ENCODE data around the gene VPS13D. TPM values are rescaled to one million over a fixed set of nuclear protein-coding genes. Genes with fewer than 3 reads are reported as not detected.

VPS13D gene
- total and polyA plus RNA-seq, 10 of the 15 experiments (the other 5 are each of a cell fraction or from before 2014, with no cell fraction given): 1.4 to 16.9 (median 8.5) TPM

DNA sequence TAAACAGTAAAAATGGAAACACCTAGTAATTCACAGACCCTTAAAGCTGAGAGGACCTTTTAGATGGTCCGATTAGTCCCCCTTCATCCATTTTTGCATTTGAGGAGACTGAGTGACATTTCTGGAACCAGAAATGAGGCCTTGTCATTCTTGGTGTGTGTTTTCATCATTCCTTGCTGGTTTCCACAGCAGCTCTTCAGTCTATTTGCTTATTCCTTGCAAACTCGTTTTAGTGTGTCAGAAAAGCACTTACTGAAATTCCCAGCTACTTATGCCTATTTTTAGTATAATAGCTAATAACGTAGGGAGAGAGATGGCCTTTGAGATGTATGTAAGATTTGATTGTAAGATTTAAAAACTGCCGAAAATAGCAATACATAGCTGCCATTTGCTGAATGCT is 70.9 kb downstream of the VPS13D start:
- Histone ChIP-seq H3K4me1 (ENCODE audit: control insufficient read depth, insufficient read depth, low read length) (peaks cover 8% of the 10 kb centered on the region; the same call in 1 of the 2 replicates), H3K4me2 (ENCODE audit: control insufficient read depth, insufficient read depth) (no peak overlapping the region), H3K27ac (ENCODE audit: control insufficient read depth, insufficient read depth) (no peak overlapping the region), H3K9me3 (replicated peaks; ENCODE audit: control insufficient read depth, insufficient read depth, low read length) (no peaks in the 10 kb centered on the region), H3K27me3 (replicated peaks in 1 of 2; ENCODE audit: control insufficient read depth in 2 of 2, insufficient read depth in 2 of 2, low read length in 1 of 2) (no peaks in the 10 kb centered on the region), H3K4me3 (no peak overlapping the region), H3K36me3 (ENCODE audit: control insufficient read depth in 2 of 2, insufficient read depth in 2 of 2, low read length in 1 of 2) (peaks cover 0 to 4% of the 10 kb centered on the region in 2 experiments; a peak in 2 of 4 replicates), H2AFZ (ENCODE audit: control insufficient read depth, low read depth, low read length) (no peak overlapping the region), H3K9ac (ENCODE audit: control insufficient read depth, insufficient read depth, low read length) (no peak overlapping the region), H3K79me2 (ENCODE audit: control insufficient read depth, insufficient read depth, low read length) (no peaks in the 10 kb centered on the region), H4K20me1 (ENCODE audit: control insufficient read depth, insufficient read depth) (no peaks in the 10 kb centered on the region)
- in situ Hi-C loops (cut with MboI): no loop called here
- BruUV-seq (replicated peaks): no TSS peak
- FAIRE-seq (no peak), DNase-seq (ENCODE audit: low read depth, low spot score) (no peak), ATAC-seq (no peak)
- intact Hi-C loops (cut with micrococcal nuclease; ENCODE audit: unreplicated experiment): no loop called here
- no peak for TF ChIP-seq JUND (IDR thresholded peaks at IDR 0.05; ENCODE audit: low read depth, low read length)
- TF ChIP-seq, protein P1, sequence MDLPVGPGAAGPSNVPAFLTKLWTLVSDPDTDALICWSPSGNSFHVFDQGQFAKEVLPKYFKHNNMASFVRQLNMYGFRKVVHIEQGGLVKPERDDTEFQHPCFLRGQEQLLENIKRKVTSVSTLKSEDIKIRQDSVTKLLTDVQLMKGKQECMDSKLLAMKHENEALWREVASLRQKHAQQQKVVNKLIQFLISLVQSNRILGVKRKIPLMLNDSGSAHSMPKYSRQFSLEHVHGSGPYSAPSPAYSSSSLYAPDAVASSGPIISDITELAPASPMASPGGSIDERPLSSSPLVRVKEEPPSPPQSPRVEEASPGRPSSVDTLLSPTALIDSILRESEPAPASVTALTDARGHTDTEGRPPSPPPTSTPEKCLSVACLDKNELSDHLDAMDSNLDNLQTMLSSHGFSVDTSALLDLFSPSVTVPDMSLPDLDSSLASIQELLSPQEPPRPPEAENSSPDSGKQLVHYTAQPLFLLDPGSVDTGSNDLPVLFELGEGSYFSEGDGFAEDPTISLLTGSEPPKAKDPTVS (IDR thresholded peaks at IDR 0.05; ENCODE audit: low read depth, low read length): no peak
- TF ChIP-seq, protein P2, sequence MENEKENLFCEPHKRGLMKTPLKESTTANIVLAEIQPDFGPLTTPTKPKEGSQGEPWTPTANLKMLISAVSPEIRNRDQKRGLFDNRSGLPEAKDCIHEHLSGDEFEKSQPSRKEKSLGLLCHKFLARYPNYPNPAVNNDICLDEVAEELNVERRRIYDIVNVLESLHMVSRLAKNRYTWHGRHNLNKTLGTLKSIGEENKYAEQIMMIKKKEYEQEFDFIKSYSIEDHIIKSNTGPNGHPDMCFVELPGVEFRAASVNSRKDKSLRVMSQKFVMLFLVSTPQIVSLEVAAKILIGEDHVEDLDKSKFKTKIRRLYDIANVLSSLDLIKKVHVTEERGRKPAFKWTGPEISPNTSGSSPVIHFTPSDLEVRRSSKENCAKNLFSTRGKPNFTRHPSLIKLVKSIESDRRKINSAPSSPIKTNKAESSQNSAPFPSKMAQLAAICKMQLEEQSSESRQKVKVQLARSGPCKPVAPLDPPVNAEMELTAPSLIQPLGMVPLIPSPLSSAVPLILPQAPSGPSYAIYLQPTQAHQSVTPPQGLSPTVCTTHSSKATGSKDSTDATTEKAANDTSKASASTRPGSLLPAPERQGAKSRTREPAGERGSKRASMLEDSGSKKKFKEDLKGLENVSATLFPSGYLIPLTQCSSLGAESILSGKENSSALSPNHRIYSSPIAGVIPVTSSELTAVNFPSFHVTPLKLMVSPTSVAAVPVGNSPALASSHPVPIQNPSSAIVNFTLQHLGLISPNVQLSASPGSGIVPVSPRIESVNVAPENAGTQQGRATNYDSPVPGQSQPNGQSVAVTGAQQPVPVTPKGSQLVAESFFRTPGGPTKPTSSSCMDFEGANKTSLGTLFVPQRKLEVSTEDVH (IDR thresholded peaks at IDR 0.05; ENCODE audit: low read depth, partially characterized antibody): no peak
- TF ChIP-seq FOXM1 (IDR thresholded peaks at IDR 0.05; ENCODE audit: low read depth, low read length): no peak
- TF ChIP-seq E4F1 (IDR thresholded peaks at IDR 0.05; ENCODE audit: borderline replicate concordance, partially characterized antibody): no peak
- TF ChIP-seq GABPA (IDR thresholded peaks at IDR 0.05; ENCODE audit: low read depth): no peak
- TF ChIP-seq SREBF2 (IDR thresholded peaks at IDR 0.05; ENCODE audit: low read length): no peak
- TF ChIP-seq ZSCAN29 (IDR thresholded peaks at IDR 0.05): no peak
- no peak for TF ChIP-seq PML (IDR thresholded peaks at IDR 0.05; ENCODE audit: low read length)
- no peak for TF ChIP-seq SMARCA5 (IDR thresholded peaks at IDR 0.05)
- TF ChIP-seq MTA2 (IDR thresholded peaks at IDR 0.05; ENCODE audit: low read depth): no peak
- TF ChIP-seq, protein P3, sequence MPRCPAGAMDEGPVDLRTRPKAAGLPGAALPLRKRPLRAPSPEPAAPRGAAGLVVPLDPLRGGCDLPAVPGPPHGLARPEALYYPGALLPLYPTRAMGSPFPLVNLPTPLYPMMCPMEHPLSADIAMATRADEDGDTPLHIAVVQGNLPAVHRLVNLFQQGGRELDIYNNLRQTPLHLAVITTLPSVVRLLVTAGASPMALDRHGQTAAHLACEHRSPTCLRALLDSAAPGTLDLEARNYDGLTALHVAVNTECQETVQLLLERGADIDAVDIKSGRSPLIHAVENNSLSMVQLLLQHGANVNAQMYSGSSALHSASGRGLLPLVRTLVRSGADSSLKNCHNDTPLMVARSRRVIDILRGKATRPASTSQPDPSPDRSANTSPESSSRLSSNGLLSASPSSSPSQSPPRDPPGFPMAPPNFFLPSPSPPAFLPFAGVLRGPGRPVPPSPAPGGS (IDR thresholded peaks at IDR 0.05; ENCODE audit: borderline replicate concordance, insufficient read depth, low read depth, low read length, poor library complexity, severe bottlenecking): no peak
- TF ChIP-seq JUNB (IDR thresholded peaks at IDR 0.05): no peak
- ChIA-PET SMC1A (ENCODE audit: uncharacterized antibody, unreplicated experiment) (interaction anchor here (1.0 to 4.7 kb wide), 3 partner anchors 11 to 24 kb away, joined by 3 to 20 read pairs (median 3); no protein-coding TSS in a partner anchor), POLR2A (no interaction called here), RAD21 (ENCODE audit: unreplicated experiment) (no interaction called here), CTCF (interaction anchor here (0.9 to 1.5 kb wide), 5 partner anchors 9 to 318 kb away, joined by 3 to 7 read pairs (median 5); no protein-coding TSS in a partner anchor)
- WGBS (ENCODE audit: insufficient coverage, insufficient replicate concordance, low lambda C conversion rate, missing lambda C conversion rate): 81% methylated on average over 4 of the region's 4 CpGs
